Esophagus squamous epithelium (tissue), 4 donors: Measurements from ENCODE around the gene HIPK2.

Experiments
- CTCF ChIP-seq, 6 experiments: fragments of 450-650 bp in 4 of 6; fragments of 200-600 bp in 2 of 6; sonication (generic) in 2 of 6; IDR thresholded peaks; one replicate each; pipeline ENCODE4 v1.5.1; 2016 to 2019; ENCODE audit warnings: antibody characterized with exemption in 6 of 6, mild to moderate bottlenecking in 4 of 6, moderate library complexity in 4 of 6
- POLR2A ChIP-seq, 4 donors: fragments of 450-650 bp; IDR thresholded peaks; one replicate each; pipeline ENCODE4 v1.6.1; 2017; ENCODE audit warnings: antibody characterized with exemption in 4 of 4, mild to moderate bottlenecking in 4 of 4, moderate library complexity in 3 of 4

GRCh38 chr7:139680676-139681462 is 96.9 kb downstream of the HIPK2 start:
- TF ChIP-seq CTCF (IDR thresholded peaks at IDR 0.05) (no peak), POLR2A (IDR thresholded peaks at IDR 0.05) (no peak)
